NCI-H748 treated with DMSO at 0.1 percent for 48 hours (cell line): Measurements from ENCODE around the gene CCDC107.
"Not testable (repeated sequence)": the region's sequence is repeated elsewhere in the genome, so short reads cannot be mapped to it uniquely, and the experiment has no call there.

ENCODE experiments used
- DNase-seq: peaks from one replicate; lab custom pipeline; 2025; lab: John Stamatoyannopoulos, UW

Gene CCDC107

DNA sequence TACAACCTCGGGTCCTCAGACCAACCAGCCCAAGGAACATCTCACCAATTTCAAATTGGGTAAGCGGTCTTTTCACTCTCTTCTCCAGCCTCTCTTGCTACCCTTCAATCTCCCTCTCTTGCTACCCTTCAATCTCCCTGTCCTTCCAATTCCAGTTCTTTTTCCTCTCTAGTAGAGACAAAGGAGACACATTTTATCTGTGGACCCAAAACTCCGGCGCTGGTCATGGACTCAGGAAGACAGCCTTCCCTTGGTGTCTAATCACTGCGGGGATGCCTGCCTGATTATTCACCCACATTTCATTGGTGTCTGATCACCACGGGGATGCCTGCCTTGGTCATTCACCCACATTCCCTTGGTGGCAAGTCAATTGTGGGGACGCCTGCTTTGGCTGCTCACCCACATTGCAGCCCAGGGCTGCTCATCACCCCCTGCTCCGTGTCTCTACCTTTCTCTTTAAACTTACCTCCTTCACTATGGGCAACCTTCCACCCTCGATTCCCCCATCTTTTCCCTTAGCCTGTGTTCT lies 20.6 kb upstream of the CCDC107 start:
- not testable (repeated sequence) for DNase-seq

DNA sequence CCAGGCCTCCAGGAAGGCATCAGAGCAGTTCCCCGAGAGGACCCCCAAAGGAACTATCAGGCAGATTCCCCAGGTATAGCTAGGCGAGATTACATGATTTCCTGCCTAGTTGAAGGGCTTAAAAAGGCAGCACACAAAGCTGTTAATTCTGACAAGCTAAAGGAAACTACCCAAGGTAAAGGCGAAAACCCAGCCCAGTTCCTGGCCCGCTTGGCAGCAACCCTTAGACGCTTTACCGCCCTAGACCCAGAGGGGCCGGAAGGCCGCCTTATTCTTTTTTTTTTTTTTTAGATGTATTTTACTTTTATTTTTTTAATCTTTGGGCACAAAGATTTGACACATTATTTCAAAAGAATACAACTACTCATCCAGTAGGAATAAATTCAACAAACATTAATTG lies 19.3 kb upstream of the CCDC107 start:
- DNase-seq: not testable (repeated sequence)

DNA sequence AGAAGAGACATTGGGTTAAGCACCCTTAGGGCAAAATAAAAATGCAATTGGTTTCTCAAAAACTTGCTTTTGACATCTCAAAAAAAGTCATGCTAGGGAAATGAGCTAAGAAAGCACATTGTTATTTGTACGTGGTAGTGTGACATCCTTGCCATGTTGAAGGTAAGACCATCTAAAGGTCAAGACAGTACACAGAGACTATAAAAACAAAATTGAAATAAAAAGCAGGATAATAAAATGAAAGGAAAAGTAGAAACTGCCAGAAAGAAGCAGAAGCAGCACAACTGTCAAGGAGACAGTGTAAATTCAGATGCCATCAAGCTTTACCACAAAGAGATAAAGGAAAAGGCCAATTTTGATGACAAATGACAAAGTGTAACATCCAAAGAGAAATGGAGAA lies 18.9 kb upstream of the CCDC107 start:
- not testable (repeated sequence) for DNase-seq

DNA sequence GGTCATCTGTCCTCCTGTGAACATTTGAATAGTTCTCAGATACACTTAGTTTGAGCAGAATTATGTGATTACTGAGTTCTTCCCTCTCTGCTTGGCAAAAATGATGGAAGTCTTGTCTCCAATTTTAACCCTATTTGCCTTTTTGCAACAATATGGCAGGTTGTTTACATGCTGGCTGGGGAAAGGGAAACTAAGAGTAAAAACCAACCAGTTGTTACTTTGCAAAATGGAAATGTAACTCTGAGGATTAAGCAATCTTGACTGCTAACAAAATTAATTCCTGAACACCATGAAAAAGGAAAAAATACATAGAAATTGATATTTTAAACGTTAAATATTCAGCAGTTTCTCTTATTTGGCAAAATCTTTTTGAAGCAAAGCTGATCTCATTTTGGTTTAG lies 18.5 kb upstream of the CCDC107 start:
- DNase-seq: no peak

DNA sequence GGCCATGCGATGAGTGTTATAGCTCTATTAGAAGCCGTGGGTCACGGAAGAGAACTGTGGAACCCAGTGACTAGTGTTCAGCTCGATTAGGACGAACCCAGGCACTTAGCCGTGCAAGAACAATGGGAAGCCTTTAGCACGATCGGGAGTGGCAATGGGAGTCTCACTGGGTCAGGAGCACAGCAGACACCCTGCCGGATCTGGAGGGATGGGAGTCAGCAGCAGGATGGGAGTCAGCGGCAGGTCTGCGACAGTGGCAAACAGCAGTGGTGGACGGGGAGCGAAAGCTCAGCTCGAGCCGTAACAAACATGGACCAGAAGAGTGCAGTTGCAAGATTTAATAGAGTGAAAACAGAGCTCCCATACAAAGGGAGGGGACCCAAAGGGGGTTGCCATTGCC lies 17.7 kb upstream of the CCDC107 start:
- DNase-seq: not testable (repeated sequence)

DNA sequence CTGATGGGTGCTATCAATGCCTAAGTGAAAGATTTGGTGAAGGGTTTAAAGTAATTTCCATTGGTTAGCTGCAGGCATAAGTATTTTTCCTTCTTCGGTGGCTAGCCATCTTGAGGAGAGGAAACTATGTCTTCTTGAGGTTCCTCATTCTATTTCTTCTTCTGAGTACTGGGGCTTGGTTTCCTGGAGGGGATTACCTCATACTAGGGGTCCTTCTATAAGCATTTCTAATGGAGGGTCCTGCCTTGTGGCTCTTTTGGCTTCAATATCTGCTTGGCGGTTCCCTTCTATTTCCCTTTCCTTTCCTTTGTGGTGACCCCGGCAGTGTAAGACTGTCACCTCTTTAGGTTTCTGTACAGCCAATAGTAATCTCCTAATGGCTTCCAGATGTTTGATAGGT lies 16.6 kb upstream of the CCDC107 start:
- not testable (repeated sequence) for DNase-seq

DNA sequence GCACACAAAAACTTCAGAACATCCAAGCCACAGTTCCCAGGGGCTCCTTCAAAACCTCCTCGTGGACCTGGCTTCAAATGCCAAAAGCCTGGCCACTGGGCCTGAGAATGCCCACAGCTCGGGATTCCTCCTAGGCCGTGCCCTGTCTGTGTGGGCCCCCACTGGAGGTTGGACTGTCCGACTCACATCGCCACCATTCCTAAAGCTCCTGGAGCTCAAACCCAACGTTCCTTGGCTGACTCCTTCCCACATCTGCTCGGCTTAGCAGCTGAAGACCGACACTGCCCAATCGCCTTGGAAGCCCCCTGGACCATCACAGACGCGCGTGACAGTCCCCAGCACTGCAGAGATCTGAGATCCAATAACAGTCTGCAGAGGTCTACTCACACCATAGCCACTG lies 15.0 kb upstream of the CCDC107 start:
- no peak for DNase-seq

DNA sequence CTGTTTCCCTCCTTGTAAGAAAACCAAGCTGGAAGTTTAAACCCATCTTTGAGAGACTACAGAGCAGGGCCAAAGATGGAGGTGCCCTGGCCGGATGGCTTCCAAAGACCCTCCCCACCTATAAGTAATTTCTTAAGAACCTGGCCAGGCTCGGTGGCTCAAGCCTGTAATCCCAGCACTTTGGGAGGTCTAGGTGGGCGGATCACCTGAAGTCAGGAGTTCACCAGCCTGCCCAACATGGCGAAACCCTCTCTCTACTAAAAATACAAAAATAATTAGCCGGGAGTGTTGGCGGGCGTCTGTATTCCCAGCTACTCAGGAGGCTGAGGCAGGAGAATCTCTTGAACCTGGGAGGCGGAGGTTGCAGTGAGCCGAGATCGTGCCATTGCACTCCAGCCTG lies 12.4 kb upstream of the CCDC107 start:
- DNase-seq: not testable (repeated sequence)

DNA sequence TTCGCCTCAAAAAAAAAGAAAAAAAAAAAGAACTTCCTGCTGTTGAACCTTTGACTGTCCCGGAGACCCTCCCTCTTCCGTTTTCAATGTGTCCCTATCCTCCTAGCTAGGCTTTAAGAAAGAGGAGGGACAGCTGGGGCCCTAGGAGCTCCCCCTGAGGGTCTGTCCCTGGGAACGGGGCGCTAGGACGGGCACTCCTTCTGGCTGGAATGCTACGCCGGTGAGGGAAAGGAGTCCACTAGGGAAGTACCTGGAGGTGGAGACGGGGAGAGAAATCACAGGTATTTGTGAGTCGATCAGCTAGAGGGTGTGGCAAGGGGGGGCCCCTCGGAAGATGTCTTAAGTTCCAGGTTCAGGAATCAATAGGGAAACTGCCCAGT lies 11.9 kb upstream of the CCDC107 start:
- DNase-seq: peak; percentile 13

DNA sequence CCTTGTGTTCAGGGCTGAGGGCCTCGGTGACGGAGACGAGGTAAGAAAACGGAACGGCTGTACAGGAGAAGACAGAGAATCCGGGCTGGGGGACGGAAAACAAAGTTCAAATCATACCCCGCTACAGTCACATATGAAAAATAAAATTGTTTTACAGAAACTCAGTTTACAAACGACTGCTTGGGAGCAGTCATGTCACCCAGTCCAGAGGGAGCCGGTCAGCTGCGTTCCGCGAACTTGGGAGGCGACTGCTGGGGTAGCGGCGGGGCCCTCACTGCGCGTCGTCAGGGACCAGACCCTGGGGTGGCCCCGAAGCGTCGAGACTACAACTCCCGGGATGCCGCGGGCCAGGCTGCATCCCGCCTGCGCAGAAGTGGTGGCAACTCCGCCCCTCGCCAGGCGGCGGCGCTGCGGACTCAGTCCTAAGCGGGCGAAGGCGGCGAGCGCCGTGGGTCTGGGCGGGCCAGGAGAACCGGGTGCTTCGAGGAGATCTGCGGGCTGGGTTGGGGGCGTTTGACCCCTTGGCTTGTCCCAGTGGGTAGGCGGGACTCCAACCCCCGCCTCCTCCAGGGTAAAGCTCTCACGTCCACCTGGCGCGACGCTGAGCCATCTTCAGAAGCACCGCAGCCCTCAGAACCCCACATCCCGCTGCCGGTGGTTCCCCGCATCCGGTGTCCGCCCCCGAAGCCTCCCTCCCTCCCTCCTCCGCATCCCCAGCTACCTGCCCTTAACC lies 11.4 kb upstream of the CCDC107 start:
- DNase-seq: peak; percentile 81

DNA sequence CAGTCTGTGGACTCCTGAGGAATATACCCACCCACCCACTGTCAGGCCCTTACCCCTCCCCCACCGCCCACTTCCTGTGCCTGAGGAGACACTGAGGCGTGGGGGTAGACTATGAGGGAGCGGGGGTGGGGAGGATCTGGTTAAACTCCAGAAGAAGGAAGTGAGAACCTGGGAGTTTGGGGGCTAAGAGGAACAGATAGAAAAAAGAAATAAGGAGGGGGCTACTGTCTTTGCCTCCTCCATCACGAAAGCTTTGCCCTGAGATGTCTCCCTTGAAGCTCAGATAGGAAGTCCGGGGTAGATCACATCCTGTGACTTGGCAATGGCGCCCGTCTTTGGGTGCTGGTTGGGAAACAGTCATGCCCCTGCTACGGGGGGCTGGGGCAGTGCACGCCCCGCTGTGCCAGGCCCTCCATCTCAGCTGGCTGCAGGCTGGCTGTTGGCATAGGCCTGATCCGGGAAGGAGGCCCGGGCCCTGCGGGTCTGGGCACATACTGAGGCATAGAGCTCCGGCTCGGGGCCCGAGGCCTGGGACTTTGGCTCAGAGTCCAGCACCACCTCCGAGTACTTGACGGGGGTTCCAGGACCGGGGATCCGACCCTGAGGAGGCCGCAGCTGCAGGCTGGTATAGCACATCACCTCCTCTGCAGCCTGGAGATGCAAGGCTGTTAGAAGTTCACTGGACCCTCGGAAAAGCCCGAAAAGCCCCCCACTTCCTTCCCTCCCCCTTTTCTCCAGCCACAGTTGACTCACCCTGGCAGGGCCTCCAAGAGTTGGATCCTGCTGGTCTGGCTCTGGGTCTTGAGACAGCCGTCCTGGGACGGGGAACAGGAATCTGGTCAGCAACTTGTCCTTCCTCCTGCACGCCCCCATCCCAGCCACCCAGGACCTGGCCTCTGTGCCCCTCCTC lies 8.4 kb upstream of the CCDC107 start:
- no peak for DNase-seq

DNA sequence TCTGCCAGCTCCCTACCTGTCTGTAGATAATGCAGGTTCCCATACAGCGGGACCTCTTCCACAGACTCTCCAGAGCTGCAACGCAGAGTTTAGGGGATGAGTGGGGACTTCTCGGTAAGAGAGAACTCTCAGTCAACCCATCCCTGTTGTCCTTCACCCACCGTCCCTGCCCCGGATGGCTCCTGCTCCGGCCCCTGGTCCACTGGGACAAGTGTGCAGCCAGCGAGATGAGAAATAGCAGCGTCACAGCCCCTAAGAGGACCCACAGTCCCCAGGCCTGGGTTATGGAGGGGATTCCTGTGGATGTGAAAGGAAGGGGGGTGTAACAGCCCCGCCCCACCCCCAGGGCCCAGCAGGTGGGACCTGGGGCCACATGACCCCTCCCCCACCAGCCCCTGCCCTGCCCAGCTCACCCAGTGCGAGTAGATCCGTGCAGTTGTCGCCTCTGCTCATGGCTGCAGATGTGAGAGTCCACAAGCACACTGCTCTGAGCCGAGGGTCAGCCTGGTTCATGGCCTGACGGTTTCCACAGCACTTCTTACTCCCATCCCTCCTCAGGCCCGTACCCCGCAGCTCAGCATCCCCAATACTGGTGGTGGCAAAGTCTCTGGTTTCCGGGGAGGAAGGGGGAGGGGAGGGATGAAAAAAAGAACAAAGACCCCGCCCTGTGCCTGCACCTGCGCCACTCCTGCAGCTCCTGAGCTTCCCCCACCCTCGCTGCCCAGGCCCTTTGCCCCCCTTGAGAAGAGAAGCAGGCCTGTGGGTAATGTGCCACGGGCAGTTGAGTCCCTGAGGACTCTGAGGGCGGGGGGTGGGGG lies 7.5 kb upstream of the CCDC107 start, which contains the start of gene SIT1:
TSS of gene SIT1 (minus strand) at position 591 of the 818 bp plus-strand sequence. CDS start at position 513, 78 bp downstream.
- no peak for DNase-seq

DNA sequence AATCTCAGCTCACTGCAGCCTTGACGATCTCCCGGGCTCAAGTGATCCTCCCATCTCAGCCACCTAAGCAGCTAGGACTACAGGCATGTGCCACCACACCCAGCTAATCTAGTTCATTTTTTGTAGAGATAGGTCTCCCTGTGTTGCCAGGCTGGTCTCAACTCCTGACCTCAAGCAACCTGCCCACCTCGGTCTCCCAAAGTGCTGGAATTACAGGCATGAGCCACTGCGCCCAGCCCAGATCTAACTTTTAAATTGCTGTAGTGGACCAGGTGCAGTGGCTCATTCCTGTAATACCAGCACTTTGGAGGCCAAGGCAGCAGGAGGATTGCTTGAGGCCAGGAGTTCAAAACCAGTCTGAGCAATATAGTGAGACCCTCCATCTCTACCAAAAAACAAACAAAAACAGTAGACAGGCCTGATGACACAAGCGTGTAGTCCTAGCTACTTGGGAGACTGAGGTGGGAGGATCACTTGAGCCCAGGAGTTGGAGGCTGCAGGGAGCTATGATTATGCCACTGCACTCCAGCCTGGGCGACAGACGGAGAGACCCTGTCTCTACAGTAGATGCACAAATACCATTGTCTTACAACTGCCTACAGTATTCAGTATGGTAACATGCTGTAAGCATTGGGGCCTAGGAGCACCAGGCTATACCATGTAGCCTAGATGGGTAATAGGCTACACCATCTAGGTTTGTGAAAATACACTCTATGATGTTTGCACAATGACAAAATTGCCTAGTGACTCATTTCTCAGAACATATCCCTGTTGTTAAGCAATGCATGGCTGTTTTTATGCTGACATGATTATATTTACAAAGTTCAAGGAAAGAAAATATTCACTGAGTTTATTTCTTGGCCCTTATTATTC lies 5.9 kb upstream of the CCDC107 start:
- no peak for DNase-seq

DNA sequence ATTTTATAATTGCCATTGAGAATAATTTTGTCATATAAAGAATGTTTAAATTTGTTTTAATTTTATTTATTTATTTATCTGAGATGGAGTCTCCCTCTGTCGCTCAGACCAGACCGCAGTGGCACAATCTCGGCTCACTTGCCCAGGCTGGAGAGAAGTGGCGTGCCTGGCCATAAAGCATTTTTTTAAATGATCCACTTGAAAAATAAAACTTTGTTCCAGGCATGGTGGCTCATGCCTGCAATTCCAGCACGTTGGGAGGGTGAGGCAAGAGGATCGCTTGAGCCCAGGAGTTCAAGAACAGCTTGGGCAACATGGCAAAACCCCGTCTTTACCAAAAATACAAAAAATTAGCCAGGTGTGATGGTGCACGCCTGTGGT lies 5.3 kb upstream of the CCDC107 start:
- no peak for DNase-seq

DNA sequence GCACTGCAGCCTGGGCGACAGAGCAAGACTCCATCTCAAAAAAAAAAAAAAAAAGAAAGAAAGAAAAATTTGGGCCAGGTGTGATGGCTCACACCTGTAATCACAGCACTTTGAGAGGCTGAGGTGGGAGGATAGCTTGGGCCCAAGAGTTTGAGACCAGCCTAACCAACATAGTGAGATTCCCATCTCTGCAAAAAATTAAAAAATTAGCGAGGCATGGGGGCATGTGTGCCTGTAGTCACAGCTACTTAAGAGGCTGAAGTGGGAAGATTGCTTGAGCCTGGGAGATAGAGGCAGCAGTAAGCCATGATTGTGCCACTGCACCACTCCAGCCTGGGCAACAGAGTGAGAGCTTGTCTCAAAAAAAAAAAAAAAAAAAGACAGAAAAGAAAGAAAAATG lies 4.5 kb upstream of the CCDC107 start:
- no peak for DNase-seq

DNA sequence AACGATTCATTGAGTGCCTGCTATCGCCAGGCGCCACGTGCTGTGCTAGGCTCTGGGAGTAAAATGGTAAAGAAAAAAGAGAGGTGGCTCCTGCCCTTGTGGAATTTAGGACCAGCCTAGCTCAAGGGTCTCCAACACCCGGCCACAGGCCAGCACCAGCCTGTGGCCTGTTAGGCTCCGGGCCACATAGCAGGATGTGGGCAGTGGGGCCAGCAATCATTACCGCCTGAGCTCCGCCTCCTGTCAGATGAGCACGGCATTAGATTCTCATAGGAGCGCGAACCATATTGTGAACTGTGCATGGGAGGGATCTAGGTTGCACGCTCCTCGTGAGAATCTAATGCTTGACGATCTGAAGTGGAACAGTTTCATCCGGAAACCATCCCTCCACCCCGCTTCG lies 1.7 kb upstream of the CCDC107 start:
- no peak for DNase-seq

DNA sequence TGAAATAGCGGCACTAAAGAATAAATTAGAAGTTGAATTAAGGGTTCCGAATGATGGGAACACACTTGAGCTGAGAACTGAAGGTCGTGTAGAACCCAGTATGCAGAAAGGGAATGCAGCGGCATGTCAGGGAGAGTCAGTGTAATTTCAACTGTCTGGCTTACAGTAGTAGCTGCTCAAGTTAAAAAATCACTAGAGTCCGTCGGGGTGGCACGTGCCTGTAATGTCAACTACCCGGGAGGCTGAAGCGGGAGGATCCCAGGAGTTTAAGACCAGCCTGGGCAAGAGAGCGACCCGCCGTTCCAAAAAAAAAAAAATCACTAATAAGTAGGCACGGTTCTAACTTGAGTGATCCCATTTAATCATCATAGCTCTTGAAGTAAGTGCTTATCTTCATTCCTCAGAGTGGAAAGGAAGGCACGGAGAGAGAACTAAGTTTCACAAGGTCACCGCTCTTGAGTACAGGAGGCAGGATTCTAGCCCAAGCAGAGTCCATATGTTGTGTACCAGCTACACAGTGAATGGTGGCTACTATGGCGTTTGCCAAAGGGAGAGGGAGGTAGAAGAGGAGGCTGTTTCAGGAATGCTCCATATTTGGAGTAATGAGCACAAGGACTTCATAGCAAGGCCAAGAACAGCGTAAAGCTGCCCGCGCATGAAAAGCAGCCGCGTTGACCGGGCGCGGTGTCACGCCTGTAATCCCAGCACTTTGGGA lies 1.1 kb upstream of the CCDC107 start:
- no peak for DNase-seq

DNA sequence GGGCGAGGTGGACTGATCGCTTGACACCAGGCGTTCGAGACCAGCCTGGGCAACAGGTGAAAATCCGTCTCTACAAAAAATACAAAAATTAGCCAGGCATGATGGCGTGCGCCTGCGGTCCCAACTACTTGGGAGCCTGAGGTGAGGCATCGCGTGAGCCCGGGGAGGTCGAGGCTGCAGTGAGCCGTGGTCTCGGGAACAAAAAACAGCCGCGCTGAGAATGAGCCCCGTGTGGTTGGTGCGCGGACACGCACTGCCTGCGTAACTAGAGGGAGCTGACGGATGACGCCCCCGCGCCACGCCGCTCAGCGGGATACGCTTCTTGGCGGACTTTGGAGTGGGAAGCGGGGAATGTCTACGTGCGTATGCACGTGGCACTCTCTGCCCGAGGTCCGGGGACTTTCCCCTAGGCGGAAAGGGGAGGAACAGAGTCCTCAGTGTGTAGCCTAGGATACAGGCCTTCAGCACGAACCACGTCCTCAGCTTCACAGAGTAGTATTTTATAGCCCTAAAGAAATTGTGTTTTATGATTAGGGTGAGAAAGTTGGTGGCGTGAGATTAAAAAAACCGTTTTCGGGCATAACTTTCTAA lies 451 bp upstream of the CCDC107 start, which contains the start of gene RMRP:
TSS of gene RMRP (minus strand) at position 474 of the 591 bp plus-strand sequence.
- DNase-seq: peak; percentile 94

DNA sequence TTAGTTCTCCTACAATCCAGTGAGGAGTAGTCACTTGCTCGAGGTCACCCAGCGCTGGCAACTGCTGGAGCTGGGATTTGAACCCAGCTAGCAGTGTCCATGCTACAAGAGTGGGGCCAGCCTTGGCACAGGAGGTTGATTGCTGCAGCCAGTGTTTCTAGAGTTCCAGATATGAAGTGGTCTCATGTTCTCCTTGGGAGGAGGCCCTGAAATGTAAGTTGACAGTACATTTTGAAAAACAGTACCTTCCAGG lies 802 bp downstream of the CCDC107 start:
- no peak for DNase-seq

DNA sequence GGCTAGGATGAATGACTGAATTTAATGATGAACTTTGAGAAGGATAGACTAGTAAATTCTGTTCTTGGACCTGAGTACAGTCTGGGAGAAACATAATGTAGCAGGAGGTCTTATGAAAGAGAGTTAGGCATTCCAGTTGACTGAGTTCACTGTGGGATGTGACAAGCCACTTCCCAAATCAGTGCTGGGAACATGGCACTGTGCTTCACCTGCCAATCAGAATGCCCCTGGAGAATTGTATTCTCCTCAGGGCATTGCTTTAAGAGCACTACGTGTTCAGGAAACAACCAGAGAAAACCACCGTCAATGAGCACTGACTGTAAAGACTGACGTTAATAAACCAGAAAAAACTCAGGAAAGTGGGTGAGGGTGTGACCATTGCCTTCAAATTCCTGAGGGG lies 1.2 kb downstream of the CCDC107 start:
- no peak for DNase-seq
